CD4-positive, alpha-beta T cell treated with Interleukin-4 for 4 hours (primary cell): Measurements from ENCODE around the gene SELENOS.
"Not testable (repeated sequence)": the region's sequence is repeated elsewhere in the genome, so short reads cannot be mapped to it uniquely, and the experiment has no call there.

Experiments
- DNase-seq: peaks from one replicate; pipeline ENCODE4 v3.0.0-alpha.2; 2020

Gene SELENOS

DNA sequence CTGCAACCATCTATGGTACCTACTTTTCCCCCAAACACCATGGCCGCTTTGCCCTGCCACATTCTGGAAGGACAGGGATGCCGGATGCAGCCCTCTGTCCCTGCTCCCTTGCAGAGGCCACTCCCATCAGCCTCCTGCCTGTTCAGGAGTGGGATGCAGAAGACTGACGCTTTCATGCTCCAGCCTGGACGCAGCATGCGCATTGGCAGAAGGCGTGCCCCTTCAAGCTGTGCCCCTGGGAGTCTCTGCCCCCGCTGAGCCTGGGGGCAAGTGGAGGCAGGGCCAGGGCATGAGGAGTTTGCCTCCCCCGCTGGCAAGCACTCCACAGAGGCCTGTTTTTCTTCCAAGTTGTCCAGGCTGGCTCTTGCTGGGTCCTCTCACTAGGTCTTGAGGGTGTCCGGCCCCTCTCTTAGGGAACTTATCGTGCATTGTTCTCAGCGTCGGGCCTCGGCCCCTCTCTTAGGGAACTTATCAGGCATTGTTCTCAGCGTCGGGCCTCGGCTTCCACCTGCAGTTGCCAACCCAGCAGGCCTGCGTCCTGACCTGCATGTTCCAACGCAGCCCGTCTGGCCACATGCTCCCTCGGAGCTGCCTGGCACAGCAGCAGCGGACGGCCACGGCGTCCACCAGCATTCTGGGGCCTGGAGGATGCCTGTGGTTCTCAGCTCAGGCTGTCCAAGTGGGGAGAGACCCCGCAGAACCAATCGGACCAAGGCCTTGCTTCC lies 32.3 kb upstream of the SELENOS start:
- DNase-seq, result no peak

DNA sequence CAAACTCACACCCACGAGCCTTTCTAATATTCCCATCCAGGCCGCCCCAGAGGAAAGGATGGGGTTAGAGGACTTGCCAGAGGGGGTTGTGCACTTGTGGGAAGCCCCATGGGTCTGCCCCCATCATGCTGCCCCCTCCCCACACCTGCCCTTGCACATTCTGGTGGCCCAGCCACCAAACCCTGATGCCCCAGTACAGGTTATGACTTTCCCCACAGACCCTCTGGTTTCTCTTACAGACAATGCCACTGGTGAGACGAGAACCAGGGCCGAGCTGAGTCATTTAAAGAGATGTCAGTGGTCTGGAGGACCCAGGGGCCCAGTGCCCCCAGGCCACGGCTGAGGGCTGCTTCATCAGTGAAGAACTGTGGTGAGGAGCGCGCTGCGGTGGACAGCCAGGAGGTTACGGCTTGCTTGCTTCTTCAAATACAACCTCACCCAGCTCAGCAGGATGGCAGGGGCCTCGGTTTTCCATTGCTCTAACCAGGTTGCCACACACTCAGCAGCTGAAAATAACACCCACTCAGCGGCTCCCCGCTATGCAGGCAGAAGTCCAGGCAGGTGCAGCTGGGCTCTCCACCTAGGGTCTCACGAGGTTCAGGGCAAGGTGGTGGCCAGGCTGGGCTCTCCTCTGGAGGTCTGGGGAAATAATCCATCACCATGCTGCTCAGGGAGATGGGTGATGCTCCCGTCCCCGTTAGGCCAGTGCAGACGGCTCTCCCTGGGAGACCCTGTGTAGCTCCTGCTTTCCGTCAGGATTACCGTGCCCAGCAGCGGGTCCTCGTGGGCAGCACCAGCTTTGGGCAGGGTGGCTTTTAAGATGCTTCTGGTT lies 31.5 kb upstream of the SELENOS start:
- DNase-seq, result no peak

DNA sequence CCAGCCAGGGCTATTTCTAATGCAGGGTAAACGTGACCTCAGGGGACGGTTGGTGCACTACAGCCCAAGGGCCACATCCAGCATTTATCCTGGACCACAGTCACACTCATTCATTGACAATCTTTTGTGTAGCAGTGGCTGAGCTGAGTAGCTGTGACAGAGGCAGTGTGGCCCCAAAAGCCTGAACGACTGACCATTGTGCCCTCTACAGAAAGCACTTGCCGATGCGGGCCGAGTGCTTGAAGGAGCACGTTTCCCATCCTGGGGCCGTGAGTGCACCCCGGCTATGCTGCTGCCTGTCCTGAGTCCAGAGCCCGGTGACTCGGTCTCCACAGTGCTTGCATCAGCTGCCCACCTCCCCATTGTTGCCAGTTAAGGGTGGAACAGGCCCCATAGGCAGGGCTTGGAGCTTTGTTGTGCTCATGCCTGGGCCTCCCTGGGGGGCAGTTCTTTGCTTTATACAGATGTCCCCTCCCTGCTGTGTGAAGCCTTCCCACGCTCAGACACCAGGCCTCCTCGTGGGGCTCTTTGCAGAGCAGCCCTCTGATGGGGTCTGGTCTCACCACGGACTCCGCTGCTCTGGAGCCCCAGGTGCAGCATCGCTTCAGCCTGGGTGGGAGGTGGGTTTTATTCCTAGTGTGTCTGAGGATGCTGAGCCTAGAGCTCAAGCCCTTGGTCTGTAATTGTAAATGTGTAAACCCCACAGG lies 30.8 kb upstream of the SELENOS start:
- DNase-seq, result no peak

DNA sequence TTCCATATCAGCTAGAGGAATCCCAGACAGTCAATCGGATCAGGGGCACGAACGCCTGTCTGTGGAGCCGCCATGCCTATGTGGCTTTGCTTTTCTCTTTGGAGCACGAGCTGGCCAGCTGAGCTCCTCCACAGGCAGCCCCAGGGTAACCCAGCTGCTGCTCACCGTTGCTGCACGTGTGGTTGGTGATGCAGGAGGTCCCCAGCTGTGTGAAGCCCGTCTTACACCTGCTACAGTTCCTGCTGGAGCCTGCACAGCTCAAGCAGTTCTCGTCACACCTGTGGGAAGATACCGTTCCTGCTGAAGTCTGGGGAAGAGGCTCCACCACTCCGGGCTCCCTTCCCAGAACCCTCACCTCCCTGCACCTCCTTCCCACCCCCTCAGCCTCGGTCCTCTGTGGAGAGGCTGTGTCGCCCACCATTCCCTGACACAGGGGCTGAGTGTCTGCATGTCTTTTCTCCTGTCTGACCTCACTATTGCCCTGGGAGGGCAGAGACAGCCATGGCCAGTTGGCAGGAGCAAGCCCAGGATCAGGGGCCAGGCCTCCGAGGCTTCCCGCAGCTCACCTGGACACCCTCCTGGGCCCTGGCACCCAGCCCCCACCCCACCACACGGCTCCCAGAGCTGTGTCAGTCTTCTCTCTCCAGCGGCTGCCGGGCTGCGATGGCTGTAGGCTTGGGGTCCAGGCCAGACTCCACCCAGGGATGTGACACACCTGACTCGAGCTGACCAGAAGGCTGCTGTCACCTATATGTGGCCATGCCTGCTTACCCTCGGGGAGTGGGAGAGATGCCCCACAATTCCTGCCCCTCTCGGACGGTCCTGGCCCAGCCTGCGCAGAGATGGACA lies 30.0 kb upstream of the SELENOS start:
- DNase-seq, result no peak

- no peak for DNase-seq
Measured at GRCh38 chr15:101306341-101307047, 29.2 kb upstream of the SELENOS start.

- DNase-seq, result no peak
Measured at GRCh38 chr15:101305820-101306255, 28.6 kb upstream of the SELENOS start.

DNA sequence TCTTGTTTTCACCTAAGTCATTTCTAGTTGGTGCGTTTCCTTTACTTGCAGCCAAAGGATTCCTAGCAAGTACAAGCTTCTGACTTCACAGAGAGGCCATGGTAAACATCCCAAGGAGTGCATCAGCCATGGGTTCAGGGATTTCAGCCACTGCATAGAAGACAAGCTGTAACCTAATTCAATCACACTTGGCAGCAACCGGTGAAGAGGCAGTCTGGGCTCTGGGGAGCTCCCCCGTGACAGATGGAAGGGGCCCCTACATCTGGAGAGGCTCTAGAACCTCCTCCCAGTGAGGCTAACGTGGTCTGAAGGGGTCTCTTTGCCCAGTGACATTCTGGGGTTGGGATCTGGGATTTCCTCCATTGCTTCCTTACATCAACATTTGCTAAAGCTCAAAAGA lies 26.1 kb upstream of the SELENOS start:
- DNase-seq, result no peak

- no peak for DNase-seq
Measured at GRCh38 chr15:101296418-101297405, 19.4 kb upstream of the SELENOS start.

- DNase-seq, result no peak
Measured at GRCh38 chr15:101295607-101296161, 18.4 kb upstream of the SELENOS start.

DNA sequence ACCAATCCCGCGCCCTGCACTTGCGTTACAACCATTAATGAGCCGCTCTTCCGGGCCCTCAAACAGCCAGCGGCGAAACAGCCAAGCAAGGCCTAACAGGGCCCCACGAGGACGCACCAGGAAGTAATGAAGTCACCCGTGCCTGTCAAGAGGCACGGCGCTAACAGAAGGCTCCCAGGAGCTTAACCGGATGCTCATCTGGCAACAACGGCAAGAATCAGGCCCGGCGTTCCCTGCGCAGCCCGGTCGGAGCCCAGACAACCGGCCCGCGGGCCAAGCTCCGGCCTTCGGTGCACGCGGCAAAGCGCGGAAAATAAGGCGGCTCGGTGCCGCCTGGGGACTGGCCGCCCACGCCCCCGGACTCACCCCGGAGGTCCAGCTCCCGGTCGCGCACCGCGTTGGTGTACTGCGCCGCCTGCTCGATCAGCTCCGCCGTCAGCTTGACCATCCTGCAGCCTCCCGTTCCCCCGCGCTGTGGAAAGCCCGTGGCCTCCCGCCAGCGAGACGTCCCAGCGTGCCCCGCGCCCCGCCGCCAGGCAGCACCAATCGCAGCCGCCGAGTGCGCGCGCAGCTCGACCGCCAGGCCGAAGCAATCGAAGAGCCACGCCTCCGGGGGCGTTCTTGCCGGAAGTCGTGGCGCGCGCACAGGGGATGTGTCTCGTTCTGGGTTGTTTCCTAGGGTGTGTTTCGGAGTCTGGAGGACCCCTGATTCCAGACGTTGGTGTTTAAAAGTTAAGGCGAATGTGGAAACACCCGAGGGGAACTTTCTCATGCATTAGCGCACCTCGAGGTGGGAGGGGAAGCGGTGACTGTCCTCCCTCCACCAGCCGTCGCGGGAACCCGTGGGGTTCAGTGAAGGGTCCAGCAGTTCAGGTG lies 17.7 kb upstream of the SELENOS start, which contains the start of gene SNRPA1:
TSS of gene SNRPA1 (minus strand) at position 518 of the 876 bp plus-strand sequence. CDS start at position 448, 70 bp downstream.
- peak; percentile 95 for DNase-seq

DNA sequence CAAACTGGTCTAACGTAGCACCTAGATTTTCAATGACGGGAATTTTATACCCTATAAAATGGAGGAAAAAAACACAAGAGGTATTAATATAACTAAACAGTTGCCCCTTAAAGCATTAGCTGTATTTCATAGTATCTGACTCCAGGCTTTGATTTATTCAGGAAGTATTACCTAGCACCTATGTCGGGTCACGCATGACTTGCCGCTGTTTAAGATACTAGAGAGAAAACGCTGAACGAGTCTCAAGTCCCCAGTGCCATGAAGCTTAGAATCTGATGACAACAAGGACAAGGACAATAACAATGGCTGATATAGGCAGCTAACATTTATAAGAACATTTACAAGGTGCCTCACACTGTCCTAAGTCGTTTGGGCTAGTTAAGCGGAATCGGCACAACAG lies 15.8 kb upstream of the SELENOS start:
- DNase-seq, result peak; percentile 6

DNA sequence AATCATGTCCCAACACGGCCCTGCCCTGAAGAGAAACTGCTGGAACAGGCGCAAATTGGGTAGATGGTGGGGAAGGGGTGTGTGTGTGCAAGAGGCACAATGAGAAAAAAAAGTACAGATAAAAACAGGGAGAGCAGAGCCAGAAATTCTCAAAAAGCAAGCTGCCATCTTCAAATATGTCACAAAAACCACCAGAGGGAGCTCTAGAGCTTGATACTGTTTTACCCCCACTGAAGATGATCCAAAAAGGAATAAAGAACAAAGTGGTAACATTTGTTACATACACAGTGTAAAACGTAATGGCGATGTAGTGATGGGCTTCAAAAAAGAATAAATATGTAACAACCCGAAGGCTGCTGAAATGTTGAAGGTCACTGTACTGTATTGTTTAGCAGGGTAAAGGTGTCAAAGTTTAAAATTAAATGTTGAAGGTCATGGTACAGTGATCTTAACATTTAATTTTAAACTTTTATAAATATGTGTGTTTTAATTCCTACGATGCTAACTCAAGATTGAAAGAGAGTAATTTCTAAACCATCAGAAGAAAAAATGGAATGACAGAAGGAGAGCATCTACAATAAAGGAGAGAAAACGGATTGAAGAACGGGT lies 11.7 kb upstream of the SELENOS start:
- peak; percentile 70 for DNase-seq

DNA sequence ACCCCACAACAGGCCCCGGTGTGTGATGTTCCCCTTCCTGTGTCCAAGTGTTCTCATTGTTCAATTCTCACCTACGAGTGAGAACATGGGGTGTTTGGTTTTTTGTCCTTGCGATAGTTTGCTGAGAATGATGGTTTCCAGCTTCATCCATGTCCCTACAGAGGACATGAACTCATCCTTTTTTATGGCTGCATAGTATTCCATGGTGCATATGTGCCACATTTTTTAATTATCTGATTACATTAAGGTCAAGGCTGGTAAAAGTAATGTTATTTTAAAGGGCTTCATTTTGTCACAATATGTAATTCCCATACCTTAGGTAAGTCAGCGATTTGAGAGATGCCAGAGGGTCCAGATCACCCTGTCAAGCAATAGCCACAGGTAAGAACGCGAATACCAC lies 10.1 kb upstream of the SELENOS start:
- not testable (repeated sequence) for DNase-seq

DNA sequence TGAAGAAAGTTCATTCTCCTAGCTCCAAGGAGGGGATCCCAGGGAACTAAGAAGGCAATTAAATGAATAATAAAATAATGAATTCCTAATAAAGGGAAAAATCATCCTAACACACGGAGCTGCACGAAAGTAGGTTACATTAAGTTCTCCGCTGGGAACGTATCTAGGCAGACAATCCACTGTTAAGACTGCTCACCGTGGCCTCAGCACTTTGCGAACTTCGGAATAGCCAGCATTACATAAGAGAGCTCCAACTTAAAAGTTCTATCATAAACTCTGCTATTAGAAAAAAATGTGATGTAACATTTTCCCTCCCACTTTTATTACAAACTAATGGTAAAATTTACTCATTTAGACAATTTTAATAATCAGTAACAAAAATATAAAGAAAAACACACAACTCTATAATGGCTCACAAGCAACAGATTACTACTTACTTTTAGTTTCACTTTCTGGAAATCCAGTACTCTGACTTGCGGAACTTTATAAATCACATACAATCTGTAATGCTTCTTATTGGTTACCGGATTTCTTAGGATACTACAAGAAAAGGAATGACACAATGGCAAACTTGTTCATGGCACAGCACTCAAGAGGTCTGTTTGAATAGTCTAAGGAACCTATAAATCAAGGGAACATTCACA lies 9.3 kb upstream of the SELENOS start:
- no peak for DNase-seq

- DNase-seq, result no peak
Measured at GRCh38 chr15:101283931-101284330, 6.6 kb upstream of the SELENOS start.

DNA sequence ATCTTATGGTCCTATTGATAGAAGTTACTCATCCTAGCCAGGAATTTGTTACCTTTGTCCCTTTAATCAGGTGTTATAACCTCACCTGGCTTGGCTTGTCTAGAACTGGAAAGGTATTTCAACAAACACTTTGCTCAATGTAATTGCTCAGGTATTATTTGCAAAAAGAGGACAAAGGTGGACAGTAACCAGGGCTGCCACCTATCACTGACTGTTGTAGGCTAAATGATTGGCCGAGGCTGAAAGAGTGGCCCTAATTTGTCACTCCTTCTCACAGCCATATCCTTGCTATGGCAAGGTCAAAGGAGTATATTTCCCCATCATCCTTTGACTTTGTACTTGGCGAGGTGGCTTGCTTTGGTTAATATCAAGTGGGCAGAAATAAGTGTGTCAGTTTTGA lies 2.7 kb upstream of the SELENOS start:
- DNase-seq, result no peak

DNA sequence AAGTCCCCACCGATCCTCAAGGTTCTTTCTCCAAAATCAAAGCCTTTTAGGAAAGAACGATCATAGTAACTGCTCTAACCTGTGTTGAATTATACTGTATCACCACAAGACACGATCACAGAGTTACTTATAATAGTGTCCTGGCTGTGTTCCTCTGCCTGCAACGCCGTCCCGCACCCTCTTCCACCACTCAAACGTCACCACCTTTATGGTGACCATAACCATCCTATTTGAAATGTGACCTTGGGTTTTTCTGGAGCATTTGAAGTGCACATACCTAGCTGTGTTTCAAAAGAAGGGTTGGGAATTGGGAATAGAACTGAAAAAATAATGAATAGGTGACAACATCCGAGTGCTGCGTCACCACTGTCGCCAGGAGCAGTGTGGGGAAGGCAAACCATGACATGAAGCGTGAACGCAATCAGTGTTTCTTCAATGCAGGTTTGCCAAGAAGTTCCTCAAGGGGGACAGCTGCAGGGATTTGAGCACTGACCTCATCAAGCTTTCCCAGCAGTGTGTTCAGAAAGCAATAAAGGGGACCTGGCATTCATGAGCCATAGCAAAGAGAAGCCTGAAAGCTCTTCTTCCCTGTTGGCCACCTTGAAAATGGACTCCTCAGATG lies 769 bp upstream of the SELENOS start:
- DNase-seq, result no peak
